Smooth muscle cell of the brain vasculature (primary cell): ENCODE data around the gene TMEM161A.

Experiments used
- DNase-seq: peaks from one replicate; pipeline ENCODE4 v3.0.0-alpha.2; 2012; ENCODE audit warnings: low read depth, low spot score

The TMEM161A gene

GRCh38 chr19:19098084-19098702 lies 40.1 kb downstream of the TMEM161A start:
- DNase-seq, result no peak

GRCh38 chr19:19096641-19097627 lies 41.3 kb downstream of the TMEM161A start:
- DNase-seq, result no peak

- no peak for DNase-seq
Observed at GRCh38 chr19:19095691-19096090, 42.6 kb downstream of the TMEM161A start.

- DNase-seq, result no peak
Observed at GRCh38 chr19:19094513-19094912, 43.8 kb downstream of the TMEM161A start.

- no peak for DNase-seq
Observed at GRCh38 chr19:19087676-19088075, 50.6 kb downstream of the TMEM161A start.

- DNase-seq, result no peak
Observed at GRCh38 chr19:19083413-19084178, 54.7 kb downstream of the TMEM161A start.

GRCh38 chr19:19081642-19082151 lies 56.6 kb downstream of the TMEM161A start:
- DNase-seq, result no peak

- no peak for DNase-seq
Observed at GRCh38 chr19:19079571-19079970, 58.7 kb downstream of the TMEM161A start.

- no peak for DNase-seq
Observed at GRCh38 chr19:19078801-19079200, 59.5 kb downstream of the TMEM161A start.

- no peak for DNase-seq
Observed at GRCh38 chr19:19077103-19077502, 61.2 kb downstream of the TMEM161A start.

GRCh38 chr19:19076476-19076875 lies 61.8 kb downstream of the TMEM161A start:
- no peak for DNase-seq

GRCh38 chr19:19075126-19075525 lies 63.2 kb downstream of the TMEM161A start:
- DNase-seq, result no peak

GRCh38 chr19:19074196-19074882 lies 63.9 kb downstream of the TMEM161A start:
- no peak for DNase-seq

GRCh38 chr19:19071897-19072296 lies 66.4 kb downstream of the TMEM161A start:
- no peak for DNase-seq
